GM19467 (cell line): ENCODE data around the gene LHFPL3.

ENCODE experiments used
- ATAC-seq: cut with Tn5 transposase; IDR thresholded peaks from one replicate; pipeline ENCODE4 v1.9.1; 2021; ENCODE audit warnings: mild to moderate bottlenecking, moderate library complexity; ENCODE audit not compliant: unreplicated experiment

Gene LHFPL3

GRCh38 chr7:104883718-104884452 is 555.5 kb downstream of the LHFPL3 start:
- ATAC-seq: peak; percentile 74

GRCh38 chr7:104886651-104887050 is 558.2 kb downstream of the LHFPL3 start:
- no peak for ATAC-seq

GRCh38 chr7:104890216-104890615 is 561.8 kb downstream of the LHFPL3 start:
- ATAC-seq: no peak

GRCh38 chr7:104891949-104892348 is 563.5 kb downstream of the LHFPL3 start:
- no peak for ATAC-seq

GRCh38 chr7:104894314-104894713 is 565.9 kb downstream of the LHFPL3 start:
- no peak for ATAC-seq

GRCh38 chr7:104894726-104895521 is 566.5 kb downstream of the LHFPL3 start:
- no peak for ATAC-seq

- peak; percentile 27 for ATAC-seq
Measured at GRCh38 chr7:104895522-104896236, 567.3 kb downstream of the LHFPL3 start.

GRCh38 chr7:104898434-104898833 is 570.0 kb downstream of the LHFPL3 start:
- ATAC-seq: no peak

GRCh38 chr7:104900525-104901239 is 572.3 kb downstream of the LHFPL3 start:
- ATAC-seq: no peak

- ATAC-seq: no peak
Measured at GRCh38 chr7:104901240-104901619, 572.8 kb downstream of the LHFPL3 start.

- ATAC-seq: no peak
Measured at GRCh38 chr7:104902183-104902582, 573.8 kb downstream of the LHFPL3 start.

GRCh38 chr7:104903044-104903443 is 574.6 kb downstream of the LHFPL3 start:
- ATAC-seq: no peak

GRCh38 chr7:104903846-104904245 is 575.4 kb downstream of the LHFPL3 start:
- ATAC-seq: no peak

- no peak for ATAC-seq
Measured at GRCh38 chr7:104906032-104906431, 577.6 kb downstream of the LHFPL3 start.

GRCh38 chr7:104906556-104906955 is 578.2 kb downstream of the LHFPL3 start:
- ATAC-seq: no peak

- ATAC-seq: no peak
Measured at GRCh38 chr7:104908636-104909035, 580.2 kb downstream of the LHFPL3 start.

GRCh38 chr7:104909096-104909495 is 580.7 kb downstream of the LHFPL3 start:
- ATAC-seq: no peak

GRCh38 chr7:104914421-104914820 is 586.0 kb downstream of the LHFPL3 start:
- ATAC-seq: no peak

- ATAC-seq: no peak
Measured at GRCh38 chr7:104921596-104921995, 593.2 kb downstream of the LHFPL3 start.

GRCh38 chr7:104922182-104923009 is 594.0 kb downstream of the LHFPL3 start:
- no peak for ATAC-seq
